Fibroblast of pulmonary artery (primary cell): ENCODE data around the gene ROCK2.
A peak's percentile ranks its signal among the peaks of the same experiment; 100 is the strongest.

Experiments
- DNase-seq: peaks from one replicate; pipeline ENCODE4 v3.0.0-alpha.2; 2010; ENCODE audit warnings: low read depth
- H3K4me3 ChIP-seq: replicated peaks from 2 replicates; pipeline ENCODE4 v1.5.1; 2011; ENCODE audit warnings: low read depth, mild to moderate bottlenecking, control low read depth, low read length, moderate library complexity
- CTCF ChIP-seq: IDR thresholded peaks from 2 replicates; pipeline ENCODE4 v1.5.1; 2011; ENCODE audit warnings: mild to moderate bottlenecking, control low read depth, low read length, inconsistent platforms; ENCODE audit errors: missing control alignments

ROCK2 gene

GRCh38 chr2:11280713-11281112 lies 63.7 kb downstream of the ROCK2 start:
- no peak for TF ChIP-seq CTCF
- DNase-seq = no peak

GRCh38 chr2:11279398-11279797 lies 65.0 kb downstream of the ROCK2 start:
- DNase-seq = no peak
- H3K4me3 ChIP-seq = no peak overlapping the region
- no peak for TF ChIP-seq CTCF

More at GRCh38 chr2:11280713-11281112, 63.7 kb downstream of the ROCK2 start:
- H3K4me3 ChIP-seq = no peak overlapping the region

- no peak for TF ChIP-seq CTCF
- no peak for DNase-seq
- H3K4me3 ChIP-seq = no peak overlapping the region
Observed at GRCh38 chr2:11278219-11278618, 66.2 kb downstream of the ROCK2 start.

- no peak for DNase-seq
- no peak overlapping the region for H3K4me3 ChIP-seq
- no peak for TF ChIP-seq CTCF
Observed at GRCh38 chr2:11275910-11276309, 68.5 kb downstream of the ROCK2 start.

GRCh38 chr2:11270891-11271290 lies 73.5 kb downstream of the ROCK2 start:
- DNase-seq = peak; percentile 24

GRCh38 chr2:11267931-11268330 lies 76.5 kb downstream of the ROCK2 start:
- TF ChIP-seq CTCF = no peak
- no peak overlapping the region for H3K4me3 ChIP-seq
- DNase-seq = no peak

More at GRCh38 chr2:11270891-11271290, 73.5 kb downstream of the ROCK2 start:
- no peak overlapping the region for H3K4me3 ChIP-seq
- TF ChIP-seq CTCF = no peak

GRCh38 chr2:11264818-11265217 lies 79.6 kb downstream of the ROCK2 start:
- no peak for TF ChIP-seq CTCF
- DNase-seq = no peak
- H3K4me3 ChIP-seq = no peak overlapping the region
